ENCODE results near the gene COPA.

The COPA gene

DNA sequence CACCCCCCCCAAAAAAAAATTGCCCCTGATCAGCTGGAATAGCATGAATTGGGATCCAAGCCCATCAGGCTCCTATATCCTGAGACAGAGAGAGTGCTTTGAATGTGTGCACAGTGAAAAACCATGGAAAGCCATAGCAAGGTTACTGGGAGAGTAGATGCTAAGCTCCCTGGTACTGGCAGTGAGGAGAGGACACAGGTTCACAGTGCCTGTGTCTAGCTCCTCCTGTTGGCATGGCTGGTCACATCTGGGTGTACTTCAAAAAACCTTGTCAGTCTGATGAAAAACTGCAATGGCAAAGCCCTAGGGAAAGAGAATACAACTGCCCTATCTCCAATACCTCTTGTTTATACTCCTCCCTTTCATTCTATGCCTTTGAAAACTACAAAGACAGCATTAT lies 12.9 kb downstream of the COPA start:
- H3K27me3 ChIP-seq (ENCODE audit: insufficient read depth, low read length) = no peaks in the 10 kb centered on the region
- peaks cover under 1% of the 10 kb centered on the region for H3K9me3 ChIP-seq (ENCODE audit: low read length)
- no peak overlapping the region for H3K4me3 ChIP-seq (ENCODE audit: low read length)
- H3K4me1 ChIP-seq (ENCODE audit: insufficient read depth, low read length) = peaks cover 30% of the 10 kb centered on the region
- peaks cover 75% of the 10 kb centered on the region for H3K36me3 ChIP-seq (ENCODE audit: insufficient read depth, low read length)
- no peak overlapping the region for H2AFZ ChIP-seq (ENCODE audit: low read depth, low read length)

DNA sequence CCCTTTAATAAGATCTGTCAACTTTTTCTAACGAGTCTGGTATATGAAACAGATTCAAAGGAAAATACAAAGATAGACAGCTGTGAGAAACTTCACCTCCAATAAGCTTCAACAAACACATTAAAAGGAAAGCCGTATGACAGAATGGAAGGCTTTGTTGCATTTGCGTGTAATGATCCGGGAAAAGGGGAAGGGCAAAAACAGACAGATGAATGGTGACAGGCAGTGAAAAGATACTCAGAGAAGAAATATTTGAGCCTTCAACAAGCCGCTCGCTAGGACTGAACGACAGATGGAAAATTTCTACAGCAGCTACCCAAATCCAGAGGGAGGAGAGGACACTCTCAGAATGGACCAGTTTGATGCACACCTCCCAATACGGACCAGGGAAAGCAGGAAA lies 14.9 kb downstream of the COPA start:
- peaks cover 1% of the 10 kb centered on the region for H3K9me3 ChIP-seq (ENCODE audit: low read length)
- H3K36me3 ChIP-seq (ENCODE audit: insufficient read depth, low read length) = peaks cover 72% of the 10 kb centered on the region
- no peak overlapping the region for H3K4me3 ChIP-seq (ENCODE audit: low read length)
- no peaks in the 10 kb centered on the region for H3K27me3 ChIP-seq (ENCODE audit: insufficient read depth, low read length)
- H3K4me1 ChIP-seq (ENCODE audit: insufficient read depth, low read length) = peaks cover 30% of the 10 kb centered on the region
- H2AFZ ChIP-seq (ENCODE audit: low read depth, low read length) = no peak overlapping the region

DNA sequence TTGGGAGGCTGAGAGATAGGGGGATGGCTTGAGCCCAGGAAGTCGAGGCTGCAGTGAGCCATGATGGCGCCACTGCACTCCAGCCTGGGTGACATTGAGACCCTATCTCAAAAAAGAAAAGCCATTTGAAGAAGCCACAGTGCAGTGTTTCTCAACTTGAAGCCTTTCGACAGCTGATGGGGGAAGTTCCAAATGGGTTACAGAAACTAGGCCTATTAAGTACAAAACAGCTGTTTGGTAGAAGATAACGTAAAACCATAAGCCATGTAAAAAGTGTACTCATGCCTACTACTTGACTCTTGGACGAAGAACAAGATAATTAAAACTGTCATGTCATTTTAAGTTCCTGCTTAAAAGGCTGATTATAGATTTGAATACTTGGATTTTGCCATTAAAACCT lies 16.6 kb downstream of the COPA start:
- peaks cover 1% of the 10 kb centered on the region for H3K9me3 ChIP-seq (ENCODE audit: low read length)
- H2AFZ ChIP-seq (ENCODE audit: low read depth, low read length) = no peak overlapping the region
- no peak overlapping the region for H3K4me3 ChIP-seq (ENCODE audit: low read length)
- H3K27me3 ChIP-seq (ENCODE audit: insufficient read depth, low read length) = no peaks in the 10 kb centered on the region
- H3K4me1 ChIP-seq (ENCODE audit: insufficient read depth, low read length) = peaks cover 30% of the 10 kb centered on the region
- H3K36me3 ChIP-seq (ENCODE audit: insufficient read depth, low read length) = peaks cover 73% of the 10 kb centered on the region

DNA sequence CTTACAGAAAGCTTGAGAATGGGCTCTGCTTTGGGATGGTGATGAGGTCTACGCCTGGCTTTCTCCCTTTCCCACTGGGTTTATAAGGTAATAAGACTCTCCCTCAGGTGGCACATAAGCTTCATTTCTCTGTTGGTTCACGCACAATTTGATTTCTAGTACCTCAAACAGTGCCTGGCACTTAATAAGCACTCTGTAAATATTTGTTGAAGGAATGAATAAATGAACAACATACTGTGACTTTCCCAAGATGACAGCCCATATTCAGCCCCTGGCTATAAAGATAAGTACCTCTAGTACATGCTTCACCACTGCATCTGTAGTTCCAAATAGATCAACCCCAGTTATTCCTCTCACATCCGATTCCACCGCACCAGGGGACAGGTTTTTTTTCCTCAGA lies 17.8 kb downstream of the COPA start:
- Histone ChIP-seq H2AFZ (ENCODE audit: low read depth, low read length) (no peak overlapping the region), H3K4me1 (ENCODE audit: insufficient read depth, low read length) (peaks cover 23% of the 10 kb centered on the region), H3K27me3 (ENCODE audit: insufficient read depth, low read length) (no peaks in the 10 kb centered on the region), H3K36me3 (ENCODE audit: insufficient read depth, low read length) (peaks cover 72% of the 10 kb centered on the region), H3K4me3 (ENCODE audit: low read length) (no peak overlapping the region), H3K9me3 (ENCODE audit: low read length) (peaks cover 1% of the 10 kb centered on the region)

DNA sequence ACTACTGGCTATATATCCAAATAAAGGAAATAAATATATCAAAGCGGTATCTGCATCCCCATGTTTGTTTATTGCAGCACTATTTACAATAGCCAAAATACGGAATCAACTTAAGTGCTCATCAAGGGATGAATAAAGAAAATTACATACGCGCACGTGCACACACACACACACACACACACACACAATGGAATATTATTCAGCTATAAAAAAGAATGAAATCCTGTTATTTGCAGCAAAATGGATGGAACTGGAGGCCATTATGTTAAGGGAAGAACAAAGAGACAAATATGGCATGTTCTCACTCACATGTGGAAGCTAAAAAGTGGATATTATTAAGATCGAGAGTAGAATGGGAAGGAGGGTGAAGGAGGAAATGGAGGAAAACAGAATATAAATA lies 20.2 kb downstream of the COPA start:
- H3K4me1 ChIP-seq (ENCODE audit: insufficient read depth, low read length) = peaks cover under 1% of the 10 kb centered on the region
- peaks cover 74% of the 10 kb centered on the region for H3K36me3 ChIP-seq (ENCODE audit: insufficient read depth, low read length)
- H3K27me3 ChIP-seq (ENCODE audit: insufficient read depth, low read length) = no peaks in the 10 kb centered on the region
- H2AFZ ChIP-seq (ENCODE audit: low read depth, low read length) = no peak overlapping the region
- H3K4me3 ChIP-seq (ENCODE audit: low read length) = no peak overlapping the region
- H3K9me3 ChIP-seq (ENCODE audit: low read length) = peaks cover 1% of the 10 kb centered on the region

DNA sequence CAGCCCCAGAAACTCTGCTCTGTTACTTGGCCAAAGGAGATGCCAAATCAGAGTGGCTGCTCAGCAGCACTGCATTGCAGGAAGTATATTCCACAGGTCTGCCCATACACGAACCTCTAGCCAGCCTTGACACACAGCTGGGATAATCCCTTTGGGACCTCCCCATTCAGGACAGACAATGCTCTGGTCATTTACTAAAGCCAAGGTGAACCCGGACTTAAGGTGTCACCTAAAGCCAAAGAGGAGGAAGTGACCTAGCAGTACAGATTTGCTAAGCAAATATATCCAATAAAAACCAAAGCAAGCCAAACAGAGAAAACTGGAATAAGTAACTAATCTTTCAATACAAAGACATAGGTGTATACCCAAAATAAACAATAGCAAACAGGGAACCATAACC lies 27.7 kb downstream of the COPA start:
- H3K27me3 ChIP-seq (ENCODE audit: insufficient read depth, low read length) = no peaks in the 10 kb centered on the region
- no peak overlapping the region for H2AFZ ChIP-seq (ENCODE audit: low read depth, low read length)
- H3K36me3 ChIP-seq (ENCODE audit: insufficient read depth, low read length) = peaks cover 81% of the 10 kb centered on the region
- no peaks in the 10 kb centered on the region for H3K4me1 ChIP-seq (ENCODE audit: insufficient read depth, low read length)
- H3K9me3 ChIP-seq (ENCODE audit: low read length) = peaks cover 5% of the 10 kb centered on the region
- H3K4me3 ChIP-seq (ENCODE audit: low read length) = no peak overlapping the region

DNA sequence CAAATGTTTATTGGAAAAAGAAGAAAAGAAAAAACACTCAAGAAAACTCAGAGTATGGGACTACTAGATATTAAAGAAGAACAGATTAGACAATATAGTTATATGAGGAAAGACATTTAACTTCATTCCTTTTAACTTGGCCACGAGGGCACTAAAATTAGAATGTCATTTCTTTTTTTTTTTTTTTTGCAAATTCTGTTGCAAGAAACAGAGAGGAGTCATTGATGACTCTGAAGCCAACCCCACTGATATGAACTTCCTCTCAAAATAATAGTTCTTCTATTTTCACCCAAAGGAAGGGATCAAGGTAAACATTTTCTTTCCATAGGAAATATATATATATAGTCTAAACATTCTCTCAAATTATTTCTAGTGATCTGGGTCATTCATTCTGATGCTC lies 33.5 kb downstream of the COPA start:
- no peak overlapping the region for H2AFZ ChIP-seq (ENCODE audit: low read depth, low read length)
- H3K4me1 ChIP-seq (ENCODE audit: insufficient read depth, low read length) = no peaks in the 10 kb centered on the region
- no peaks in the 10 kb centered on the region for H3K9me3 ChIP-seq (ENCODE audit: low read length)
- H3K36me3 ChIP-seq (ENCODE audit: insufficient read depth, low read length) = peaks cover 95% of the 10 kb centered on the region
- no peaks in the 10 kb centered on the region for H3K27me3 ChIP-seq (ENCODE audit: insufficient read depth, low read length)
- H3K4me3 ChIP-seq (ENCODE audit: low read length) = no peak overlapping the region

DNA sequence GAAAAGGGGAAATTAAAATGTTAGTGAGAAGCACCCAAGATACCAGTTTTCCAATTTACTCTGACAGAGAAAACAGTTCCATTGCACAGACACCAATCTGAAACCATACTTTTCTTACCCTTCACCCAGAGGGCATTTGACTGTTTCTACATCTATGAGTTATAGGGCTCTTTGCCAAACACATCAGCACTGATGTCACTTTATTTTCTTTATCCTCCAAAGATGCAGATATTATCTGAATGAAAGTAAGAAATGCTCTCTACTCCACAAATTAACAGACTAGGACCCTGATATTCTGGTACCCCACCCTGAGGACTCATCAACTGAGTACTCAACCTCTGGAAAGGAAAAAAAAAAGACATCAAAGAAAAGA lies 33.9 kb downstream of the COPA start:
- no peak overlapping the region for H3K4me3 ChIP-seq (ENCODE audit: low read length)
- H2AFZ ChIP-seq (ENCODE audit: low read depth, low read length) = no peak overlapping the region
- H3K36me3 ChIP-seq (ENCODE audit: insufficient read depth, low read length) = peaks cover 93% of the 10 kb centered on the region
- no peaks in the 10 kb centered on the region for H3K9me3 ChIP-seq (ENCODE audit: low read length)
- H3K4me1 ChIP-seq (ENCODE audit: insufficient read depth, low read length) = no peaks in the 10 kb centered on the region
- H3K27me3 ChIP-seq (ENCODE audit: insufficient read depth, low read length) = no peaks in the 10 kb centered on the region

DNA sequence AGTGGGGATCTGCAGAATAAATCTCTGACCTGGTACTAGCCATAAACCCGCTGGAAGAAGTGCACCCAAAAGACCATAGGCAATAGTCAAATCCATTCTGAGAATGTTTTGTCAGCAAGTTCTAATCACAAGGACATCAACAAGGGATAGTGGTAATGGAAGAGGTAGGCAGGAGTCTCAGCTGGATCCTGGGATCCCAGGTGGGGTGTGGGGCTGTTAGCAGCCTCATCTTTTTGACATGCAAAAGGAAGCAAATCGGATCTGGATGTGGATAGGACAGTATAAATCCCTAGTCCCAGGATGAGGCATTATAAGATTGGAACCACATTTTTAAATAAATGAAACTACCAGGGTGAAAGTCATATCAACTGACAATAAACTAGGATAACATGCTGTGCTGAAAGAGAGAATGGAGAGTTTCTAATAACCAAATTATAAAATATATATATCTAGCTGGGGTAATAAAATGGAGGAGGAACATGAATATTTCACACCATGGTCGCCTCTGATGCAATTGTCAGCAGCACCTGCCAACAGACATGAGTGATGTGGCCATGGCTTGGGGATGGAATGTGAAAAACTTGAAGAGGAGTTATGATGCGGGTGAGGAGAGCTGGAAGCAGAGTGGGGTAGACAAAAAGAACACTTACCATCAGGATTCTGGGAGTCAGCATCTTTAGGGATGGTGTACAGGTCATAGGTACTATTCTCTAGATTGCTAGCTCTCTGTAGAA lies 34.4 kb downstream of the COPA start:
- Histone ChIP-seq H3K4me1 (ENCODE audit: insufficient read depth, low read length) (no peaks in the 10 kb centered on the region), H2AFZ (ENCODE audit: low read depth, low read length) (no peak overlapping the region), H3K27me3 (ENCODE audit: insufficient read depth, low read length) (no peaks in the 10 kb centered on the region), H3K36me3 (ENCODE audit: insufficient read depth, low read length) (peaks cover 92% of the 10 kb centered on the region), H3K4me3 (ENCODE audit: low read length) (no peak overlapping the region), H3K9me3 (ENCODE audit: low read length) (no peaks in the 10 kb centered on the region)

DNA sequence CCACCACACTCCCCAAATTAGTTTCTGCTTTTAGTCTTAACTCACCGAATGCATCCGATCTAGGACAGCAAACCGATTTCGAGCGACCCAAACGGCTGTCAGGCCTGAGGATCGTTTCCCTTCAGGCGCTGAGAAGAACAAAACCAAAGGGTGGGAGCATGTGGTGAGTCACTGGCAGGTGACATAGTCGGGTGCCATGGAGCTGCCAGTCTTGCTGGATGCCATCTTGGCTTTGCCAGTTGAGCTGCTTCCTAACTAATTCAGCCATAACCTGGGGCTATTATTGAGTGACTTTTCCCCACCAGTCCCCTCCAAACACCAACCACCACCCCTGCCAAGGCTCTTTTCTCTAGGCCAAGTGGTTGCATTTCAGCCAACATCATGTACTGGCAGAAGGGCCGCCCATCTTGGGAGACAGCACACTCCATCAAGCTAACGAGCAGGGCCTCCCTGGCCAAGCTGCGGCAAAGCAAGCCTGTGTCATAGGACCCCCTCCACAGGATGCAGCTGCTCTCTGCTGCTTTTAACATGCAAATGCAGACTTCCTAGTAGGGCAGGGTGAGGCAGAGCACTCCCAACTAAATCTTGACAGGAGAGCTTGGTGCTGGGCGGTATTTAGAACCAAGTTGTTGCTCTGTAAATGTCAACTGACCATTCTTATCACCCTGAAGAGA lies 35.8 kb downstream of the COPA start:
- no peaks in the 10 kb centered on the region for H3K27me3 ChIP-seq (ENCODE audit: insufficient read depth, low read length)
- no peak overlapping the region for H3K4me3 ChIP-seq (ENCODE audit: low read length)
- no peaks in the 10 kb centered on the region for H3K9me3 ChIP-seq (ENCODE audit: low read length)
- peaks cover 89% of the 10 kb centered on the region for H3K36me3 ChIP-seq (ENCODE audit: insufficient read depth, low read length)
- H3K4me1 ChIP-seq (ENCODE audit: insufficient read depth, low read length) = no peaks in the 10 kb centered on the region
- H2AFZ ChIP-seq (ENCODE audit: low read depth, low read length) = no peak overlapping the region

DNA sequence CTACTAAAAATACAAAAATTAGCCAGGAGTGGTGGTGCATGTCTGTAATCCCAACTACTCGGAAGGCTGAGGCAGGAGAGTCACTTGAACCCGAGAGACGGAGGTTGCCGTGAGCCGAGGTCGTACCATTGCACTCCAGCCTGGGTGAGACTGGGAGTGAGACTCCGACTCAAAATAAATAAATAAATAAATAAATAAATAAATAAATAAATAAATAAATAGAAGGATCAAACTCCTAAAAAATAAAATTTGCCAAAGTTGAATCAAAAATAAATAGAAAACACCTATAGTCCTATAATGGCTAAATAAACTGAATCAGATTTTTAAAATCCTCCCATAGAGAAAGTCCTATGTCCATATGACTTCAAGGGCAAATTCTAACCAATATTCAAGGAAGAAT lies 42.9 kb downstream of the COPA start:
- no peak overlapping the region for H2AFZ ChIP-seq (ENCODE audit: low read depth, low read length)
- no peaks in the 10 kb centered on the region for H3K9me3 ChIP-seq (ENCODE audit: low read length)
- H3K27me3 ChIP-seq (ENCODE audit: insufficient read depth, low read length) = no peaks in the 10 kb centered on the region
- H3K36me3 ChIP-seq (ENCODE audit: insufficient read depth, low read length) = peaks cover 78% of the 10 kb centered on the region
- H3K4me1 ChIP-seq (ENCODE audit: insufficient read depth, low read length) = no peaks in the 10 kb centered on the region
- no peak overlapping the region for H3K4me3 ChIP-seq (ENCODE audit: low read length)

DNA sequence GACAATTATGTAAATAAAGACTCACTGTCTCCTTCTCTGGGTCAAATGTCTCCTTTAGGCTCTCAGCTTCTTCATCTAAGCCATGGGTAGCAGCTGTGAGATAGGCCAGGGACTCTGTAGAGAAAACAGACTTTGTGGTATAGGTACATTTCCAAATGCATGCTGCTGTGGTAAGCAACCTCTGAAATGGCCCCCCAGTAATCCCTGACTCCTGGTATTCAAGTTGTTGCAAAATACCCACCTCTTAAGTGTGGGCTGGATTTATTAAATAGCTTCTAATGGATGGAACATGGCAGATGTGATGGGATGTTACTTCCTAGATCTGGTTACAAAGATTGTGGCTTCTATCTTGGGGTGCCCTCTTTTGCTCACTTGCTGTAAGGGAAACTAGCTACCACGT lies 47.0 kb downstream of the COPA start:
- no peaks in the 10 kb centered on the region for H3K9me3 ChIP-seq (ENCODE audit: low read length)

DNA sequence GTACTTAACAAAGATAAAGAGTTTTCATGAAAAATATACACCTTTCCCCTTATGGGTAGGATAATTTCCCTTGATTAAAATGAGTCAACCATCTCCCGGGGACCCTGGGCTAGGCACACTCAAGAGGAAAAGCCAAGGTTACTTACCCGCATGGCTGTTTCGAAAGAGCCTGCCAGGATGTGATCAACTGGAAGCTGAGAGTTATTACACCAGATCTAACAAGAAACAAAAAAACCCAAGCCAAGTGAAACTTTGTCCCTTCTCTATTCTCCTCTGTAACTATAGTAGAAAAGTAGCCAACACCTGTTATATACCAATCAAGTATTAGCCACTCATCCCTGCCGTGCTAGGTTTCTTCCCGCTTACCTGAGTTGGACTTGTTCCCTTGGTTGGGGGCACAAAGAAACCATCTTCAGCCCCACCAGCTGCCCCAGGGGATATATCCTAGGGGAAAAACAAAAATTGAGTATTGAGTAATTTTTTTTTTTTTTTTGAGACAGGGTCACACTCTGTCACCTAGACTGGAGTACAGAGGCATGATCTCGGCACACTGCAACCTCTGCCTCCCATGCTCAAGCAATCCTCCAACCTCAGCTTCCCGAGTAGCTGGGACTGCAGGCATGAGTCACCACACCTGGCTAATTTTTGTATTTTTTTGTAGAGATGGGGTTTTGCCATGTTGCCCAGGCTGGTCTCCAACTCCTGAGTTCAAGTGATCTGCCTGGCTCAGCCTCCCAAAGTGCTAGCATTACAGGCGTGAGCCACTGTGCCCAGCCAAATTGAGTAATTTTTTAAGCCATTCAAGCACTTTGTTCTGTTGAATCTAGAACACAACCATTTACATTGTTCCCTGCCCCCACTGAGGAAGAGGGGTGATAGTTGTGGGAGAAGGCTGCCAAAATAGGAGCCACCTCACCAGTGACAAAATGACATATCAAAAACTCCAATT lies 49.8 kb downstream of the COPA start:
- Histone ChIP-seq H3K27me3 (ENCODE audit: insufficient read depth, low read length) (no peaks in the 10 kb centered on the region), H3K4me3 (ENCODE audit: low read length) (no peak overlapping the region), H3K36me3 (ENCODE audit: insufficient read depth, low read length) (peaks cover 89% of the 10 kb centered on the region), H3K4me1 (ENCODE audit: insufficient read depth, low read length) (no peaks in the 10 kb centered on the region), H2AFZ (ENCODE audit: low read depth, low read length) (no peak overlapping the region), H3K9me3 (ENCODE audit: low read length) (no peaks in the 10 kb centered on the region)

More for the DNA sequence above, 47.0 kb downstream of the COPA start:
- Histone ChIP-seq H2AFZ (ENCODE audit: low read depth, low read length) (no peak overlapping the region), H3K4me3 (ENCODE audit: low read length) (no peak overlapping the region), H3K27me3 (ENCODE audit: insufficient read depth, low read length) (no peaks in the 10 kb centered on the region), H3K36me3 (ENCODE audit: insufficient read depth, low read length) (peaks cover 93% of the 10 kb centered on the region), H3K4me1 (ENCODE audit: insufficient read depth, low read length) (no peaks in the 10 kb centered on the region)
